IMR-90 (cell line): ENCODE measurements around the gene IQCK. TPM values are rescaled to one million over a fixed set of nuclear protein-coding genes. Genes with fewer than 3 reads are reported as not detected.

Experiments
- ATAC-seq: fragments of 200-7000 bp; cut with Tn5 transposase; 2 replicates; pipeline ENCODE4 v1.9.1; 2020; ENCODE audit warnings: low read depth, mild to moderate bottlenecking, moderate library complexity
- BruUV-seq: library from RNA; stranded (reverse); fragments of 400-500 nt; replicated peaks from 2 replicates; lab custom pipeline; 2021; lab: Mats Ljungman, UMichigan
- CTCF ChIA-PET: fragments of 300-600 bp; formaldehyde crosslinking; extraction: SDS; loops from one replicate; lab custom pipeline; 2021; ENCODE audit warnings: antibody characterized with exemption; lab: Yijun Ruan, JAX
- POLR2A ChIA-PET: fragments of 300-600 bp; sonication (Branson Sonifier 250); formaldehyde crosslinking; loops from one replicate; lab custom pipeline; 2022; ENCODE audit warnings: antibody characterized with exemption; ENCODE audit not compliant: unreplicated experiment; lab: Charles Lee
- DNase-seq: peaks from one replicate; pipeline ENCODE4 v3.0.0; 2013
- H2AFZ ChIP-seq: replicated peaks from 2 replicates; pipeline ENCODE3; 2013; ENCODE audit warnings: low read length, mild to moderate bottlenecking; ENCODE audit not compliant: poor library complexity
- H2AK5ac ChIP-seq: 2 replicates; pipeline ENCODE4 v1.6.1; 2013; ENCODE audit warnings: low read depth, low read length, inconsistent platforms
- H2AK9ac ChIP-seq: replicated peaks from 2 replicates; pipeline ENCODE3; 2013; ENCODE audit warnings: mild to moderate bottlenecking, low read depth, low read length, moderate library complexity; ENCODE audit not compliant: poor library complexity
- H2BK120ac ChIP-seq: 2 replicates; pipeline ENCODE4 v1.6.1; 2013; ENCODE audit warnings: low read depth, low read length, inconsistent platforms
- H2BK15ac ChIP-seq: 3 replicates; pipeline ENCODE4 v1.6.1; 2013; ENCODE audit warnings: low read depth, low read length, inconsistent platforms
- H2BK20ac ChIP-seq: 2 replicates; pipeline ENCODE4 v1.6.1; 2013; ENCODE audit warnings: low read depth, mild to moderate bottlenecking, inconsistent platforms, low read length, moderate library complexity
- H2BK5ac ChIP-seq: 2 replicates; pipeline ENCODE4 v1.6.1; 2013; ENCODE audit warnings: mild to moderate bottlenecking, low read depth, low read length, inconsistent platforms; ENCODE audit not compliant: poor library complexity, severe bottlenecking
- H3K14ac ChIP-seq: replicated peaks from 2 replicates; pipeline ENCODE4 v1.6.1; 2013; ENCODE audit warnings: low read depth, low read length, inconsistent platforms
- H3K18ac ChIP-seq: 2 replicates; pipeline ENCODE4 v1.6.1; 2013; ENCODE audit warnings: low read depth, low read length, control low read depth
- H3K23ac ChIP-seq: 2 replicates; pipeline ENCODE4 v1.6.1; 2013; ENCODE audit warnings: low read depth, low read length, inconsistent platforms
- H3K27ac ChIP-seq: 2 replicates; pipeline ENCODE4 v1.5.1; 2013; ENCODE audit warnings: mild to moderate bottlenecking, control low read depth, low read length; ENCODE audit not compliant: insufficient read depth
- H3K27me3 ChIP-seq: 2 replicates; pipeline ENCODE4 v1.6.1; 2013; ENCODE audit warnings: low read length; ENCODE audit not compliant: control insufficient read depth, insufficient read depth
- H3K36me3 ChIP-seq: 2 replicates; pipeline ENCODE4 v1.6.1; 2013; ENCODE audit warnings: low read length, mixed read lengths; ENCODE audit not compliant: control insufficient read depth, insufficient read depth
- H3K4ac ChIP-seq: 2 replicates; pipeline ENCODE4 v1.6.1; 2013; ENCODE audit warnings: low read depth, low read length, inconsistent platforms
- H3K4me1 ChIP-seq: 2 replicates; pipeline ENCODE4 v1.6.1; 2013; ENCODE audit warnings: low read length, mixed read lengths; ENCODE audit not compliant: control insufficient read depth, insufficient read depth
- H3K4me2 ChIP-seq: 2 replicates; pipeline ENCODE4 v1.6.1; 2013; ENCODE audit warnings: low read depth, mild to moderate bottlenecking, control low read depth, low read length, moderate library complexity
- H3K4me3 ChIP-seq: 2 replicates; pipeline ENCODE4 v1.5.1; 2013; ENCODE audit warnings: low read depth, mild to moderate bottlenecking, control low read depth, low read length, moderate library complexity; ENCODE audit not compliant: insufficient read depth
- H3K56ac ChIP-seq: 2 replicates; pipeline ENCODE4 v1.6.1; 2013; ENCODE audit warnings: low read length, inconsistent platforms; ENCODE audit not compliant: insufficient read depth; ENCODE audit errors: extremely low read depth
- H3K79me1 ChIP-seq, 2 experiments: 2 replicates each; pipeline ENCODE4 v1.6.1; 2013; ENCODE audit warnings: low read length in 2 of 2, inconsistent platforms in 1 of 2, low read depth in 1 of 2
- H3K9ac ChIP-seq: 2 replicates; pipeline ENCODE4 v1.6.1; 2013; ENCODE audit warnings: low read depth, low read length, control low read depth
- H3K9me1 ChIP-seq: 2 replicates; pipeline ENCODE4 v1.6.1; 2013; ENCODE audit warnings: low read length, inconsistent platforms; ENCODE audit not compliant: insufficient read depth
- H3K9me3 ChIP-seq: 2 replicates; pipeline ENCODE4 v1.6.1; 2013; ENCODE audit warnings: low read length; ENCODE audit not compliant: control insufficient read depth, insufficient read depth
- H4K20me1 ChIP-seq: 2 replicates; pipeline ENCODE4 v1.6.1; 2013; ENCODE audit warnings: low read length, inconsistent platforms; ENCODE audit not compliant: insufficient read depth
- H4K5ac ChIP-seq: 2 replicates; pipeline ENCODE4 v1.6.1; 2013; ENCODE audit warnings: mild to moderate bottlenecking, low read depth, low read length, control low read depth
- H4K8ac ChIP-seq, 2 experiments: 2 replicates each; pipeline ENCODE4 v1.6.1; 2013; ENCODE audit warnings: low read depth in 2 of 2, low read length in 2 of 2, control low read depth in 1 of 2, inconsistent platforms in 1 of 2
- H4K91ac ChIP-seq: 2 replicates; pipeline ENCODE4 v1.6.1; 2013; ENCODE audit warnings: low read depth, low read length, inconsistent platforms; ENCODE audit not compliant: insufficient read depth
- BHLHE40 ChIP-seq: fragments of 150-350 bp; IDR thresholded peaks from 2 replicates; pipeline ENCODE4 v1.6.1; 2016; ENCODE audit warnings: mild to moderate bottlenecking, low read depth, low read length
- CHD1 ChIP-seq: IDR thresholded peaks from 2 replicates; pipeline ENCODE4 v1.6.1; 2012; ENCODE audit warnings: low read depth, low read length, improper control_type of control experiment
- ELK1 ChIP-seq: fragments of 150-350 bp; IDR thresholded peaks from 2 replicates; pipeline ENCODE4 v1.6.1; 2016; ENCODE audit warnings: low read depth, mild to moderate bottlenecking, low read length, moderate library complexity, borderline replicate concordance
- FOS ChIP-seq: fragments of 150-350 bp; IDR thresholded peaks from 2 replicates; pipeline ENCODE4 v1.6.1; 2016; ENCODE audit warnings: low read depth, low read length
- MAZ ChIP-seq: IDR thresholded peaks from 2 replicates; pipeline ENCODE4 v1.6.1; 2012; ENCODE audit warnings: low read depth, mild to moderate bottlenecking, low read length, improper control_type of control experiment, moderate library complexity, borderline replicate concordance
- MXI1 ChIP-seq: IDR thresholded peaks from 2 replicates; pipeline ENCODE4 v1.6.1; 2012; ENCODE audit warnings: low read depth, mild to moderate bottlenecking, low read length, moderate library complexity, borderline replicate concordance
- NFE2L2 ChIP-seq: fragments of 150-350 bp; IDR thresholded peaks from 2 replicates; pipeline ENCODE4 v1.6.1; 2016; ENCODE audit warnings: low read depth, mild to moderate bottlenecking, low read length
- POLR2A ChIP-seq: IDR thresholded peaks from 2 replicates; pipeline ENCODE4 v1.6.1; 2012; ENCODE audit warnings: mild to moderate bottlenecking, low read depth, low read length
- RAD21 ChIP-seq: IDR thresholded peaks from 2 replicates; pipeline ENCODE4 v1.6.1; 2012; ENCODE audit warnings: low read length, improper control_type of control experiment
- RCOR1 ChIP-seq: IDR thresholded peaks from 2 replicates; pipeline ENCODE4 v1.6.1; 2012; ENCODE audit warnings: mild to moderate bottlenecking, low read length, improper control_type of control experiment; ENCODE audit not compliant: insufficient replicate concordance
- RFX5 ChIP-seq: IDR thresholded peaks from 2 replicates; pipeline ENCODE4 v1.8.0; 2012; ENCODE audit warnings: low read depth, mild to moderate bottlenecking, low read length, moderate library complexity
- SMC3 ChIP-seq: fragments of 150-350 bp; IDR thresholded peaks from 2 replicates; pipeline ENCODE4 v1.6.1; 2016; ENCODE audit warnings: low read depth, mild to moderate bottlenecking, antibody characterized with exemption, low read length, moderate library complexity
- WGBS, 2 experiments: methylation state at CpG; one replicate each; pipeline versions ENCODE4 v1.1.5 to v1.1.7; 2013; ENCODE audit warnings: missing lambda C conversion rate in 2 of 2; ENCODE audit not compliant: insufficient read length in 1 of 2; ENCODE audit errors: extremely low coverage in 2 of 2; 5-methylcytosine and 5-hydroxymethylcytosine counted together
- dilution Hi-C: fragments of 300-500 bp; cut with HindIII; formaldehyde crosslinking; loops from one replicate; pipeline ENCODE4 v1.14.3; 2018; ENCODE audit warnings: low sequenced_read_pairs; ENCODE audit not compliant: unreplicated experiment
- in situ Hi-C: fragments of 300-500 bp; cut with MboI; formaldehyde crosslinking; loops from 3 replicates; pipeline ENCODE4 v1.14.3; 2019; ENCODE audit warnings: low sequenced_read_pairs, inconsistent platforms, mixed read lengths
- intact Hi-C: fragments of 100-400 bp; cut with micrococcal nuclease; formaldehyde crosslinking; loops from 2 replicates; pipeline ENCODE4 v1.10.0; 2022
- polyA plus RNA-seq, 3 experiments: library from polyadenylated mRNA; depleted of rRNA; stranded (reverse); fragments of >200 nt; gene quantifications; 2 replicates each; pipeline ENCODE4 v1.2.3, GENCODE V29; 2012; ENCODE audit warnings: low replicate concordance in 1 of 3
- total RNA-seq: library from RNA; depleted of rRNA; stranded (reverse); fragments of >200 nt; gene quantifications from 2 replicates; pipeline ENCODE4 v1.2.3, GENCODE V29; 2012

IQCK gene
- total and polyA plus RNA-seq, 2 of the 4 experiments (the other 2 are of a cell fraction), result 4.1 to 5.4 TPM

- no peak overlapping the region for H3K27ac ChIP-seq
- H2BK5ac ChIP-seq, result no peak overlapping the region
- H4K8ac ChIP-seq, result no peak overlapping the region
- no peak overlapping the region for H2AFZ ChIP-seq
- no TSS peak for BruUV-seq
- H3K4me2 ChIP-seq, result no peak overlapping the region
- no peak for DNase-seq
- TF ChIP-seq CHD1 (no peak), BHLHE40 (no peak), RAD21 (no peak), MAZ (no peak), ELK1 (no peak), POLR2A (no peak), RFX5 (no peak), SMC3 (no peak), NFE2L2 (no peak), FOS (no peak), RCOR1 (no peak), MXI1 (no peak)
- no peak overlapping the region for H2AK9ac ChIP-seq
- H4K5ac ChIP-seq, result no peak overlapping the region
- H2BK120ac ChIP-seq, result no peak overlapping the region
- no peak overlapping the region for H3K4me3 ChIP-seq
- H3K27me3 ChIP-seq, result peaks cover 3% of the 10 kb centered on the region
- no peaks in the 10 kb centered on the region for H3K36me3 ChIP-seq
- intact Hi-C loops, result no loop called here
- H2BK15ac ChIP-seq, result no peak overlapping the region
- H3K4ac ChIP-seq, result no peak overlapping the region
- H3K79me1 ChIP-seq, result no peaks in the 10 kb centered on the region
- no peak overlapping the region for H3K14ac ChIP-seq
- WGBS, 2 experiments, result no CpG with 5 or more reads among the region's 5 CpGs
- no peak overlapping the region for H4K91ac ChIP-seq
- in situ Hi-C loops, result loop anchor here (25.0 kb wide), 1 partner anchor 785 kb away; the partner anchor contains the start of gene ITPRIPL2
- no peak overlapping the region for H3K56ac ChIP-seq
- no peak overlapping the region for H3K18ac ChIP-seq
- no peaks in the 10 kb centered on the region for H3K9me1 ChIP-seq
- dilution Hi-C loops, result loop anchor here (25.0 kb wide), 1 partner anchor 285 kb away; no protein-coding TSS in a partner anchor
- no peak overlapping the region for H2AK5ac ChIP-seq
- H3K4me1 ChIP-seq, result no peaks in the 10 kb centered on the region
- no peaks in the 10 kb centered on the region for H3K9me3 ChIP-seq
- no peak overlapping the region for H2BK20ac ChIP-seq
- no peak overlapping the region for H3K9ac ChIP-seq
- no peak overlapping the region for H3K23ac ChIP-seq
- ATAC-seq, result no peak
- POLR2A ChIA-PET, result no interaction called here
- no peaks in the 10 kb centered on the region for H4K20me1 ChIP-seq
- CTCF ChIA-PET, result no interaction called here
Observed at GRCh38 chr16:19896951-19897350, 178.9 kb downstream of the IQCK start.
